Gastroesophageal sphincter (tissue), 4 donors: ENCODE results near the gene EPHA1. TPM values are rescaled to one million over a fixed set of nuclear protein-coding genes. Genes with fewer than 3 reads are reported as not detected.
A peak's percentile ranks its signal among the peaks of the same experiment; 100 is the strongest.

Experiments
- ATAC-seq: fragments of 150-250 bp; one replicate; pipeline ENCODE4 v1.9.1; 2016; ENCODE audit warnings: mild to moderate bottlenecking, moderate library complexity
- H3K27ac ChIP-seq, 4 donors: fragments of 200-600 bp; sonication (generic) in 3 of 4; 1 replicate in 3 of 4; 2 replicates in 1 of 4; pipeline ENCODE4 v1.5.1; 2016 to 2019
- H3K27me3 ChIP-seq: fragments of 200-600 bp; sonication (generic); one replicate; pipeline ENCODE4 v1.5.1; 2019
- H3K36me3 ChIP-seq, 2 donors: fragments of 200-600 bp; sonication (generic); one replicate each; pipeline ENCODE4 v1.5.1; 2019; ENCODE audit warnings: control low read depth in 1 of 2
- H3K4me1 ChIP-seq, 3 donors: fragments of 200-600 bp; sonication (generic); 1 replicate in 2 of 3; 2 replicates in 1 of 3; pipeline ENCODE4 v1.5.1; 2016 to 2019; ENCODE audit warnings: control low read depth in 2 of 3
- H3K4me3 ChIP-seq, 2 donors: fragments of 200-600 bp; sonication (generic); one replicate each; pipeline ENCODE4 v1.5.1; 2019; ENCODE audit warnings: mild to moderate bottlenecking in 1 of 2, moderate library complexity in 1 of 2
- H3K9me3 ChIP-seq, 3 donors: fragments of 200-600 bp; sonication (generic); one replicate each; pipeline ENCODE4 v1.5.1; 2017 to 2019; ENCODE audit warnings: control low read depth in 2 of 3
- EP300 ChIP-seq: sonication (generic); formaldehyde crosslinking; IDR thresholded peaks from one replicate; pipeline ENCODE4 v1.6.1; 2017; ENCODE audit warnings: antibody characterized with exemption, mild to moderate bottlenecking
- POLR2A ChIP-seq, 2 donors: fragments of 450-650 bp; IDR thresholded peaks; one replicate each; pipeline ENCODE4 v1.6.1; 2017; ENCODE audit warnings: antibody characterized with exemption in 2 of 2, mild to moderate bottlenecking in 2 of 2, moderate library complexity in 1 of 2
- POLR2AphosphoS5 ChIP-seq: sonication (generic); formaldehyde crosslinking; IDR thresholded peaks from one replicate; pipeline ENCODE4 v1.6.1; 2017; ENCODE audit warnings: antibody characterized with exemption
- WGBS, 2 donors: methylation state at CpG; one replicate each; pipeline ENCODE4 v1.1.5; 2018; ENCODE audit warnings: low coverage in 1 of 2; 5-methylcytosine and 5-hydroxymethylcytosine counted together
- total RNA-seq, 4 donors: library from RNA; depleted of rRNA; stranded (reverse); fragments of >200 nt; gene quantifications; one replicate each; pipeline ENCODE4 v1.1.0, GENCODE V29; 2016
- TF ChIP-seq, protein P1 (sequence below), 4 experiments: fragments of 200-600 bp in 2 of 4; fragments of 450-650 bp in 2 of 4; sonication (generic) in 1 of 4; IDR thresholded peaks; one replicate each; pipeline ENCODE4 v1.5.1; 2017 to 2019; ENCODE audit warnings: antibody characterized with exemption in 4 of 4, mild to moderate bottlenecking in 2 of 4, moderate library complexity in 2 of 4

Gene EPHA1
- total RNA-seq, 4 donors from 2014 or later: 0.78 to 2.5 TPM; not detected in 2

DNA sequence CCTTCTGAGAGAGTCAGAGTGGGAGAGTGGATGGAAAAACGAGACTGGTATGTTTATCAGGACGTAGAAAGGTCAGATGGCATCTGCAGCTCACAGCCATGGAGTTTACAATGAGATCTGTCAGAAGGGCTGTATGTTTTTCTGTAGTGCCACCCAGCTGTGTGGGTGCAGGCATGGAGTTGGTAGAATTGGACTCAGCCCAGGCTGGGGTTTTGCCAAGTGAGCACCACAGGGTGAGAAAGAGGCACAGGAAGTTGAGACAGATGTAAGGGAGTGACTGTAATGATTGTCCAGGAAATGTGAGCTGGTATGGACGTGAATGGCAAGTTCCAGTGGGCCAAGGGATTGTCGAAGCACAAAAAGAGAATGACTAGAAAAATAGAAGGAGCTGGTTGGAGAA lies 36.6 kb downstream of the EPHA1 start:
- Histone ChIP-seq H3K4me1 (no peaks in the 10 kb centered on the region), H3K4me3 (no peak overlapping the region), H3K9me3 (no peaks in the 10 kb centered on the region), H3K27ac (no peak overlapping the region), H3K27me3 (peaks cover 3% of the 10 kb centered on the region), H3K36me3 (no peaks in the 10 kb centered on the region)
- peak; percentile 27 for ATAC-seq
- TF ChIP-seq, protein P1, sequence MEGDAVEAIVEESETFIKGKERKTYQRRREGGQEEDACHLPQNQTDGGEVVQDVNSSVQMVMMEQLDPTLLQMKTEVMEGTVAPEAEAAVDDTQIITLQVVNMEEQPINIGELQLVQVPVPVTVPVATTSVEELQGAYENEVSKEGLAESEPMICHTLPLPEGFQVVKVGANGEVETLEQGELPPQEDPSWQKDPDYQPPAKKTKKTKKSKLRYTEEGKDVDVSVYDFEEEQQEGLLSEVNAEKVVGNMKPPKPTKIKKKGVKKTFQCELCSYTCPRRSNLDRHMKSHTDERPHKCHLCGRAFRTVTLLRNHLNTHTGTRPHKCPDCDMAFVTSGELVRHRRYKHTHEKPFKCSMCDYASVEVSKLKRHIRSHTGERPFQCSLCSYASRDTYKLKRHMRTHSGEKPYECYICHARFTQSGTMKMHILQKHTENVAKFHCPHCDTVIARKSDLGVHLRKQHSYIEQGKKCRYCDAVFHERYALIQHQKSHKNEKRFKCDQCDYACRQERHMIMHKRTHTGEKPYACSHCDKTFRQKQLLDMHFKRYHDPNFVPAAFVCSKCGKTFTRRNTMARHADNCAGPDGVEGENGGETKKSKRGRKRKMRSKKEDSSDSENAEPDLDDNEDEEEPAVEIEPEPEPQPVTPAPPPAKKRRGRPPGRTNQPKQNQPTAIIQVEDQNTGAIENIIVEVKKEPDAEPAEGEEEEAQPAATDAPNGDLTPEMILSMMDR (IDR thresholded peaks at IDR 0.05): peak in 1 of 4 experiments; percentile 10
- TF ChIP-seq EP300: no peak
- 32 to 36% methylated on average over 4 of the region's 4 CpGs for WGBS, 2 donors

DNA sequence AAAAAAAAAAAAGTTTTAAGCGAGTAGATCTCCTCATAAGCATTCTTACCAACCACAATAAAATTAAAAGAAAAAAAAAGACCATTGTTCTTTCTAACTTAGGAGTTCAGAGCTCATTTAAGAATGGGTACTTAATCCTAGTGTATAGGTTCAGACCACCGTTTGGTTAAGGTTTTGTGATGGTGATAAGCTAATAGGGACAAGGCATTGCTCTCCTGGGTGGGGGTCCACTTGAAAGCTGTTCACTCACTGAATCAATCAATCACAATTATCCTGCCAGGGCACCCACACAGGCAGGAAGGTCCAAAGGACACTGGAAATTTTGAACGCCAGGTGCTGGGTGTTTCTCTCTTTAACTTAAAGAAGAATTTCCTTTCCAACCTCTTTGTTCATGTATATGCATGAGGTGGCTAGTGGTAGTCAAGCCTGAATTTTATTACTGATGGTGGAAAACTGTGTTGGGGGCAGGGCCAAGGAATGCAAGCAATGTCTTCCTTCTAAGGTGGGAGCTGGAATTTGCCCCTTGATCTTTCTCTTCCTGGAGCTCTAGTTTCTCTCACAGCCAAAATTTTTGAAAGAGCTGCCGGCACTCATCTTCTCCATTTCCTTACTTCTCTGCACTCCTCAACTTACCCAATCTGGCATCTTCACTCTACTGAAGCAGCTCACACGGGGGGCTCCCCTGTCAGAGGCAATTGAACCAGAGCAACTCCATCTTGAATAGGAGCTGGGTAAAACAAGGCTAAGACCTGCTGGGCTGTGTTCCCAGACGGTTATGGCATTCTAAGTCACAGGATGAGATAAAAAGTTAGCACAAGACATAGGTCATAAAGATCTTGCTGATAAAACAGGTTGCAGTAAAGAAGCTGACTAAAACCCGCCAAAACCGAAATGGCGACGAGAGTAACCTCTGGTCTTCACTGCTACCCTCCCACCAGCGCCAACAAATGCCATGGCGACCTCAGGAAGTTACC lies 38.7 kb downstream of the EPHA1 start:
- ATAC-seq: no peak
- 81 to 85% methylated on average over 8 to 9 of the region's 12 CpGs for WGBS, 2 donors

DNA sequence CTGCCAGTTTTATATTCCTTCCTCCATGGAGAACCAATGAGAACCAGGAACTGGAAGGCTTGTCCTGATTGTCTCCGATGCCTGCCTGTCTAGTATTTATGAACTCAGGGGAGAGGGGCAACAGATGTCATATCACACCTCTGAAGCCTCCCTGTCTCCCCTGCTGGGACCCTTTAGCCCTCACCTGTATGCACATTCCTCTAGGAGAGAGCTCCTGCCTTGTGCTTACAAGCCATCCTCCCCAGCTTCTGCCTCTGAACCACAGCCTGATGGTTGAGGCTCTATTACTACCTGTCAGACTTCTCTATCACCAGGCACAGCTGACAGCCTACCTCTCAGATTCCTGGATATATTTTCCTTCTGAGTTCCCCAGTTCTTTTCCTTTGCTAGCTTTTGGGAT lies 40.3 kb downstream of the EPHA1 start:
- no peak for ATAC-seq
- H3K4me3 ChIP-seq: no peak overlapping the region
- no peak overlapping the region for H3K27ac ChIP-seq
- H3K36me3 ChIP-seq: no peaks in the 10 kb centered on the region
- 92 to 100% methylated on average over 1 of the region's 1 CpG for WGBS, 2 donors
- peaks cover 22% of the 10 kb centered on the region for H3K27me3 ChIP-seq
- TF ChIP-seq, protein P1 (IDR thresholded peaks at IDR 0.05): no peak
- H3K9me3 ChIP-seq: no peaks in the 10 kb centered on the region
- H3K4me1 ChIP-seq: no peaks in the 10 kb centered on the region

More for the DNA sequence above, 38.7 kb downstream of the EPHA1 start:
- H3K27ac ChIP-seq: no peak overlapping the region
- H3K36me3 ChIP-seq: no peaks in the 10 kb centered on the region
- peaks cover 6% of the 10 kb centered on the region for H3K27me3 ChIP-seq
- TF ChIP-seq POLR2A (IDR thresholded peaks at IDR 0.05) (no peak), EP300 (no peak), POLR2AphosphoS5 (no peak)
- H3K4me3 ChIP-seq: no peak overlapping the region
- no peaks in the 10 kb centered on the region for H3K4me1 ChIP-seq
- no peaks in the 10 kb centered on the region for H3K9me3 ChIP-seq

DNA sequence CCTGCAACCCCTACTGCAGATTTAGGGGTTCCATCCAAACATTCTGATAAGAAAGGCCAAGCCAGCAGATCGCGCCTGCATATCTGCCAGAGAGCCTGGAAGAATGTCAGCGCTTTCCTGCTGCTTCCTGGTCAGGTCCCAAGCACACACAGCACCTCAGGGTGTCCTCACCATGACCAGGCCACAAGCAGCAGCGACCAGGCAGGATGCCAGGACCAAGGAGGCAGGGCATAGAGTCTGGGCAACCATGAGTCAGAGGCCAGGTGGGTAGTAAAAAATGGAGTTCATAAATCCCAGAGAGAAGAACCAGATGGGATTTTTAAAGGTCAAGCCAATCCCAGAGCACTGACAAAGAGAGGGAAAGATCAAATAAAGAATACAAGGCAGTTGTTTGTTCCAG lies 40.7 kb downstream of the EPHA1 start:
- peaks cover 26% of the 10 kb centered on the region for H3K27me3 ChIP-seq
- H3K36me3 ChIP-seq: no peaks in the 10 kb centered on the region
- no peak for ATAC-seq
- no peak overlapping the region for H3K4me3 ChIP-seq
- TF ChIP-seq EP300: no peak
- TF ChIP-seq POLR2A (IDR thresholded peaks at IDR 0.05): no peak
- TF ChIP-seq POLR2AphosphoS5: no peak
- TF ChIP-seq, protein P1 (IDR thresholded peaks at IDR 0.05): no peak
- H3K9me3 ChIP-seq: no peaks in the 10 kb centered on the region
- WGBS, 2 donors: no CpG with 5 or more reads among the region's 4 CpGs
- peaks cover 0 to 2% (median 0%) of the 10 kb centered on the region in 3 donors for H3K4me1 ChIP-seq
- no peak overlapping the region for H3K27ac ChIP-seq

DNA sequence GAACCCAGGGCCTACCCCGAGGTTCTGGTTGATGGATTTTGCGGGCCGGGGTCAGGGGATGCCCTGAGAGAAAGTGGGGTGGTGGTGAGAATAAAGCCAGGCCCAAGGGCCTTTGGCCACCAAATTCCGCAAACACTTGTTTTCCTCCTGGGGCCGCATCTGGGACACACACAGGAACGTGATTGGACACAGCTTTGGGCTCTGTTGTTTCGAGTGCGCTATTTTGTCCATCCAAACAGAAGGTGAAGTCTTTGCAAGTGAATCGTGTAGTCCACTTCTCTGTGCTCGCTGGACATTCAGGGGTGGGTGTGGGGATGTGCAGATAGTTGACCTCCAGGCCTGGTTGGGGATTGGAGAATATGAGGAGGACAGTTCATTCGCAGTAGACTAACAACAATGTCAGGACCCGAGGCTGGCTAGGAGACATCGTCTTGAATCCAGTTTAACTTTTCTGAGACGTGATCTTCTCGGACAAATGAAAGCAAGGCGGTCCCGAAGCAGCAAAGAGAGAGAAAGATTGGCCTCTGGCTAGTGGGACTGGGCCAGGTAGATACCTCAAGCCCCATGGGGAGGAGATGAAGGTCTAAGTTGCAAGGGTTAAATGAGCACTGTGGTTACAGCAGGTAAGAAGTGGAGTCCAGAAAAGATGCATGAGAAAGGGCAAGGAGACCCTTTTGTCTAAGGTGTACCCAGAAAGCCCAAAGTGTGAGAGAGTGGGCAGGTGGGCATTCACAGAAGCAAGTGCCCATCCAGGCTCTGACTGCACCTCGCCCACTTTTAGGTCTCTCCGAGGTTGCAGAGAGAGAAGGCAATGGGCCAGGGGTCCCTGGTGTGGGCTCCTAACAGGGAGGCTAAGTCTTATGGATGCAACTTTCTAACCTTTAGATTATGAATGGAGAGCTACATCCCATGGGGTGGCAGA lies 45.4 kb downstream of the EPHA1 start:
- Histone ChIP-seq H3K9me3 (no peaks in the 10 kb centered on the region), H3K27ac (no peak overlapping the region), H3K36me3 (no peaks in the 10 kb centered on the region), H3K4me1 (peaks cover 0 to 20% (median 8%) of the 10 kb centered on the region in 3 donors), H3K27me3 (peaks cover 61% of the 10 kb centered on the region), H3K4me3 (peak overlapping the region in 1 of 2 donors; percentile 72)
- TF ChIP-seq POLR2A (IDR thresholded peaks at IDR 0.05): no peak
- TF ChIP-seq, protein P1 (IDR thresholded peaks at IDR 0.05): no peak
- TF ChIP-seq POLR2AphosphoS5: no peak
- TF ChIP-seq EP300: no peak
- no peak for ATAC-seq
- WGBS, 2 donors: 83 to 84% methylated on average over 2 to 6 of the region's 19 CpGs
